NOMO-1 treated with DMSO at 0.1 percent for 48 hours (cell line): ENCODE results near the gene RNU5D-1.
"Not testable (repeated sequence)": the region's sequence is repeated elsewhere in the genome, so short reads cannot be mapped to it uniquely, and the experiment has no call there.

Experiments used
- DNase-seq: peaks from one replicate; lab custom pipeline; 2025; ENCODE audit not compliant: unreplicated experiment; lab: John Stamatoyannopoulos, UW

RNU5D-1 gene

DNA sequence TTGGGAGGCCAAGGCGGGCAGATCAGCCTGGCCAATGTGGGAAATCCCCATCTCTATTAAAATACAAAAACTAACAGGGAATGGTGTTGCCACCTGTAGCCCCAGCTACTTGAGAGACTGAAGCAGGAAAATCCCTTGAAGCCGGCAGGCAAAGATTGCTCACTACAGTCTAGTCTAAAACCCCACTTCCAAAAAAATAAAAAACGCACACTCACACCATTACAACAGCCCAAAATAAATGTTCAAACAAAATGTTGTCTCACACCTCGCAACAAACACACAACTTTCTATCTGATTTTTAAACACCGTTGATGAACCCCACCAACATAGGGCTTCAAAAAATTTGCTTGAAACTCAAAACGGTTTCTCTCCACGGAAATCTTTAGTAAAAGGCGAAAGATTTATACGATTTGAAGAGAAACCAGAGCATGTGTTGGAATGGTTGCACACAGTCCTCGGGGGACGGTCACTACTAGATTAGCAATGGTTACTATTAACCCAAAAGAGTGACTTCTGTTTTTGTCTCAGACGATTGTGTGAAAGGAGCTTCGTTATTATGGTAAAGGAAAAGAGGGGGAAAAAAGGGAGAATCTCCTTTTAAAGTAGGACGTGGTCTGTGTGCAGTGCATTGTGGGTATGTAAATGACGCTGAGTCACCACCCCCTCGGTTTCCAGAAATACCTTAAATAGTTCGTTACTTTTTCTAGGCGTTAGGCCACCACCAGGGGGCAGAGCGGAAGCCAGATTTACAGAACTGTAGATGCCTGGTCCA, at the start of gene RNU5D-1:
Gene RNU5D-1 (minus strand): TSS at position 430 of the 772 bp plus-strand sequence.
- DNase-seq, result peak; percentile 97

GRCh38 chr1:44780583-44781121, 49.7 kb upstream of the RNU5D-1 start:
- no peak for DNase-seq

- no peak for DNase-seq
Observed at GRCh38 chr1:44778705-44779576, 48.0 kb upstream of the RNU5D-1 start.

GRCh38 chr1:44777969-44778635, 47.1 kb upstream of the RNU5D-1 start:
- DNase-seq, result peak; percentile 26

DNA sequence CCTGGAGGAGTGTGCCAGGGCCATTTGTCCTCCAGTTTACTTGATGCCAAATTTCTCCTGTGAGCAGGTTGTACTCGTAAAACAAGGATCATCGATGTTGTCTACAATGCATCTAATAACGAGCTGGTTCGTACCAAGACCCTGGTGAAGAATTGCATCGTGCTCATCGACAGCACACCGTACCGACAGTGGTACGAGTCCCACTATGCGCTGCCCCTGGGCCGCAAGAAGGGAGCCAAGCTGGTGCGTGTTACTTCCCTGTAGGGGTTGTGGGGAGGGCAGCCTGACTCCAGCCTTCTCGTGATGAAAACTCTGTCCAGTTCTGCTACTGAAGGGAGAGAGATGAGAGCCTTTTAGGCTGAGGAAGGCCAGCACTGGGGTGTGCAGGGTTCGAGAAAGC, 46.6 kb upstream of the RNU5D-1 start:
- no peak for DNase-seq

DNA sequence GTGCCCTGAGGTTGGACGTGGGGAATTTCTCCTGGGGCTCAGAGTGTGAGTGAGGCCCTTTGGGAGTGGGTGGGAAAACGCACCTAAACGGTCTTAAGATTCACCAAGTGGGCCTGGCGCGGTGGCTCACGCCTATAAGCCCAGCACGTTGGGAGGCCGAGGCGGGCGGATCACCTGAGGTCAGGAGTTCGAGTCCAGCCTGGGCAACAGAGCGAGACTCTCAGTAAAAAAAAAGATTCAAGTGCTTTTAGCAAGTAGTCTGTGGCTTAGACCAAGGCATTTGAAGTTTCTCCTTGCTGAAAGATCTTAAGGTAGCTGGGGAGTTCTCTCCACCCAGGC, 45.7 kb upstream of the RNU5D-1 start:
- no peak for DNase-seq

DNA sequence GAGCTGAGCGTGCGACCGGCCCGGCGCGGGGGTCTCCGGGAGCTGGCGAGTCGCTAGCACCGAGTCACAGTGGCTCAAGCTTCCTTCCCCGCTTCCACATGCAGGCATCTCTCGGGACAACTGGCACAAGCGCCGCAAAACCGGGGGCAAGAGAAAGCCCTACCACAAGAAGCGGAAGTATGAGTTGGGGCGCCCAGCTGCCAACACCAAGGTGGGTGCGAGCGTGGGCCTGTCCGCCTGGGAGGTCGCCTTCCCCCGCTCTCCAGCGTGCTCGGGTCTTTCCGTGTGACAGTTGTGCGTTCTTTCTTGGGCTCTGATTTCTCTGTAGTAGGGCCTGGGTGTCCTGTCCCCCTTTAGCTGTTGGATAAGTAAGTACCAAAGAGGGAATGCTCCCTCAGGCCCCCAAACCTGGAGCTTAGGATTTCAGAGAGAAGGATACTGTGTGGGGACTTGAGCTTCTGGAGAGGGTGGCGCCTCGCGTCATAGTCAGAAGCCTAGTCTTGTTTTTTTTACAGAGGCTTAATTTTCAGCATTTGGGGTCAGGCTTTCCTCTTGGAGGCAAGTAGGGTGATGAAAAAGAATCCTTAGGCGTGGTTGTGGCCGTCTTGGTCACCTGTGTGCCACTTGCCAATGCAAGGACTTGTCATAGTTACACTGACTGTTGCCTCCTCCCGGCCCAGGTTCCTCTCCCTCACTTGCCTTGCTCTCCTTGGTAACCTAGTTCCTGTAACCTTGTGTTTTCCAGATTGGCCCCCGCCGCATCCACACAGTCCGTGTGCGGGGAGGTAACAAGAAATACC, 45.2 kb upstream of the RNU5D-1 start:
- DNase-seq, result peak; percentile 38

GRCh38 chr1:44775078-44775929, 44.3 kb upstream of the RNU5D-1 start, which contains the start of gene RPS8:
TSS of gene RPS8 (plus strand) at chr1:44775540. CDS start at chr1:44775597, 57 bp downstream.
- peak; percentile 83 for DNase-seq

GRCh38 chr1:44766421-44766820, 35.5 kb upstream of the RNU5D-1 start:
- not testable (repeated sequence) for DNase-seq

GRCh38 chr1:44760876-44761275, 29.9 kb upstream of the RNU5D-1 start:
- no peak for DNase-seq

DNA sequence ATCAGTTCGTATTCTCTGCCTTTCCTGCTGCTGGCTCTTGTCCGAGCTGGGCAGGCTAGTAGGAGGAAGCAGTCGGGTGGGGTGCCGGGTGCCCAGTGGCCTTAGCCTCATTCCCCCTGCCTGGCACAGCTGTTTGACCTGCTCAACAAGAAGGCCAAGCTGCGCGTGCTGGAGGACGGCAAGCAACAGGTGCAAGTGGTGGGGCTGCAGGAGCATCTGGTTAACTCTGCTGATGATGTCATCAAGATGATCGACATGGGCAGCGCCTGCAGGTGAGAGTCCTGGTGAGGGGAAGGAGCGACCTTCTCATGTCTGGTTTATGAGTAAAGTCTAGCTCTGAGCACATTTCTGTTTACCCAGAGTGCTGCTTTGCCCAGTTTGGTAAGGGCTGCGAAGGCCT, 28.1 kb upstream of the RNU5D-1 start:
- no peak for DNase-seq

DNA sequence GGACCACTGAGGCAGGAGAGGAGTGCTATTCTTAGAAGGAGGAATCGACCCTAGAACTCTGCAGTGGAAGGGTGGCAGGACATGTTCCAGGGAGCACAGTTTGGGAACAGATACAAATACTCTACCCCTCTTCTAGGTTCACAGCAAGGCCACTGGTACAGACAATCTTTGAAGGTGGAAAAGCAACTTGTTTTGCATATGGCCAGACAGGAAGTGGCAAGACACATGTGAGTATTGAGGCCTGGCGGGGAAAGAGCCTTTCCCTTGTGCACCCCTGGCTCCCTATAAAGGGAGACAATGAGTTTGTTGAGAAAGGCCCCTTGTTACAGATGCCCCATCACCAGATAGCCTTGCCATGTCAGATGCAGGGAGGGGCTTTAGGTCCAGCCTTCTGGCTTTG, 26.4 kb upstream of the RNU5D-1 start:
- DNase-seq, result no peak

DNA sequence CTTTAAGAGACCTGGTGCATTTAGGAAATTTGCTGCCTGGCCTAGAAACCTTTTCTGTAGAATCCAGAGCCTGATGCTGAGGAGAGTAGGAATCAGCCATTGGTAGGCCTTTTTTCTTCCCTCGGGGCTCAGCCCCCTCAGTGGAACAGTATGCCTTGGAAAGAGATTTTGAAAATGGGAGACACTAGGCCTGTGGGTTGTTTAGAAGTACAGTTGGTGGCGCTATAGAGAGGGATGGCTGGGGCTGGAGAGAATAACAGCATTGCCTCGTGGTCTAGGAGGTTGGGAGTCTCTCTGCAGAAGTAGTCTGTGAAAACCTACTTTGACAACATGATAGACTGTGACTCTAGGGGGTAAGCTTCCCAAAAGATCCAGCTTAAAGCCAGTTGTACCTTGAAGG, 16.9 kb upstream of the RNU5D-1 start:
- DNase-seq, result no peak

GRCh38 chr1:44743211-44743610, 12.2 kb upstream of the RNU5D-1 start:
- DNase-seq, result no peak

GRCh38 chr1:44740179-44740617, 9.2 kb upstream of the RNU5D-1 start:
- no peak for DNase-seq

DNA sequence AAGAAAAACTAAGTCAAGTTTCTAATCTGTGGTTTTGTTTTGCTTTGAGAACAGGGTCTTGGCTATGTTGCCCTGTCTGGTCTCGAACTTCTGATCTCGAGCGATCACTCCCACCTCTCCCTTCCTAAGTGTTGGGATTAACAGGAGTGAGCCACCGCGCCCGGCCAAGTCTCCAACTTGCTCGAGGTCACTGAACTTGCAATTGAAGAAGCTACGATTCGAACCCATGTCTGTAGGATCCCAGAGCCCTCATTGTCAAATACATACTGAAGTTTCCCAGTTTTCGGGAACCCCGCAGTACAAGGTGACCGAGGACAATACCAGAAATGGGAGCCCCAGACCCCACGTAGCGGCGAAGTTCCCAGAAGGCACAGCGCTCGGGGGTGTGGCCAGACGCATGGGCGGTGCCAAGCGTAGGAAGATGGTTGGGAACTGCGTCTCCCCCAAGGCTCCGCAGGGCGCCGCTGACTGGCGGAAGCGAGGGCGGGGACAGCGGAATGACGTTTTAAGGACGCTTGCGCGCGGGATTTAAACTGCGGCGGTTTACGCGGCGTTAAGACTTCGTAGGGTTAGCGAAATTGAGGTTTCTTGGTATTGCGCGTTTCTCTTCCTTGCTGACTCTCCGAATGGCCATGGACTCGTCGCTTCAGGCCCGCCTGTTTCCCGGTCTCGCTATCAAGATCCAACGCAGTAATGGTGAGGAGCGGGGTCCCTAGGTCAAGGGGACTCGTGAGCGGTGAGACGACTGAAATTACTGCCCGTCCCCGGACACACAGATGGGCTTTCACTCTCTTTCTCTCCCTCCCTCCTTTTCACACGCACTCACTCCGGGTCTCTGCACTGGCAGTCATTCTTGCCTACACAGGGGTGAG, 8.6 kb upstream of the RNU5D-1 start, which contains the start of gene KIF2C:
Gene KIF2C (plus strand): TSS at position 531 of the 872 bp plus-strand sequence. CDS start 96 bp downstream, at position 627.
- DNase-seq, result peak; percentile 98

- not testable (repeated sequence) for DNase-seq
Observed at GRCh38 chr1:44738953-44739306, 8.0 kb upstream of the RNU5D-1 start.

- DNase-seq, result no peak
Observed at GRCh38 chr1:44735992-44736391, 5.0 kb upstream of the RNU5D-1 start.
